ENCODE measurements around the gene CORO1A.

DNA sequence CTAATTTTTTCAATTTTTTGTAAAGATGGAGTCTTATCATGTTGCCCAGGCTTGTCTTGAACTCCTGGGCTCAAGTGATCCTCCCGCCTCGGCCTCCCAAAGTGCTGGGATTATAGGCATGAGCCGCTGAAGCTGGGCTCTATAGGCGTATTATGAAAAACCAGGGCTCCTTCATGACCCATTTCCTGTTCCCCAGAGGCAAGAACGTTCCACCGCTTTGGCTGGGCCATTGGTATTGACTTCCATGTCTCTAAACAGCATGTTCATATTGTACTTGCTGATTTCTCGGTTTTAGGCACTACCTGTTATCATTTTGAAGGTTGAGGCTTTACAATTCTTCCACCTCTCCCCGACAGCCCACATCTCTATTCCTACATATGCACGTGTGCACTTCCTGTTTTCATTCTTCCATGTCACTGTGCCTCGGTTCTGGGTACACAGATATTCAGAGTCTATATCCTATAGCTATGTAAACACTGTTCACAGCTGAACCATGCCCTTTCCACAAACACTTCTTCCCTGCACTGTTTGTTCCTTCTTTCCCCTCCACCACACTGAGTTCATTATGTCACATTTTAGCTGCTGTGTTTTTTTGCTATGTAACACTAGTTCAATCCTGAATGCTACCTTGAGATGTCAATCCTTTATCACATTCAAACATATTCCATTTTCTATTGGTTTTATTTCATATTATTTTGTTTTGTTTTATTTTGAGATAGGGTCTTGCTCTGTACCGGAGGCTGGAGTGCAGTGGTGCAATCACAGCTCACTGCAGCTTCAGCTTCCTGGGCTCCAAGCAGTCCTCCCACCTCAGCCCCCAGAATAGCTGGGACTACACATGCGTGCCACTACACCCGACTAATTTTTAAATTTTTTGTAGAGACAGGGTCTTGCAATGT is 43.6 kb upstream of the CORO1A start:
- TF ChIP-seq, protein P1, sequence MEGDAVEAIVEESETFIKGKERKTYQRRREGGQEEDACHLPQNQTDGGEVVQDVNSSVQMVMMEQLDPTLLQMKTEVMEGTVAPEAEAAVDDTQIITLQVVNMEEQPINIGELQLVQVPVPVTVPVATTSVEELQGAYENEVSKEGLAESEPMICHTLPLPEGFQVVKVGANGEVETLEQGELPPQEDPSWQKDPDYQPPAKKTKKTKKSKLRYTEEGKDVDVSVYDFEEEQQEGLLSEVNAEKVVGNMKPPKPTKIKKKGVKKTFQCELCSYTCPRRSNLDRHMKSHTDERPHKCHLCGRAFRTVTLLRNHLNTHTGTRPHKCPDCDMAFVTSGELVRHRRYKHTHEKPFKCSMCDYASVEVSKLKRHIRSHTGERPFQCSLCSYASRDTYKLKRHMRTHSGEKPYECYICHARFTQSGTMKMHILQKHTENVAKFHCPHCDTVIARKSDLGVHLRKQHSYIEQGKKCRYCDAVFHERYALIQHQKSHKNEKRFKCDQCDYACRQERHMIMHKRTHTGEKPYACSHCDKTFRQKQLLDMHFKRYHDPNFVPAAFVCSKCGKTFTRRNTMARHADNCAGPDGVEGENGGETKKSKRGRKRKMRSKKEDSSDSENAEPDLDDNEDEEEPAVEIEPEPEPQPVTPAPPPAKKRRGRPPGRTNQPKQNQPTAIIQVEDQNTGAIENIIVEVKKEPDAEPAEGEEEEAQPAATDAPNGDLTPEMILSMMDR (conservative IDR thresholded peaks at IDR 0.05; ENCODE audit: low read depth in 2 of 2), result no peak
- TF ChIP-seq POLR2AphosphoS5 (IDR thresholded peaks at IDR 0.05; ENCODE audit: low read depth) (no peak), JUNB (IDR thresholded peaks at IDR 0.05; ENCODE audit: unreplicated experiment) (no peak), EZH2phosphoT487 (IDR thresholded peaks at IDR 0.05; ENCODE audit: unreplicated experiment) (no peak), EZH2 (IDR thresholded peaks at IDR 0.05; ENCODE audit: low read depth, unreplicated experiment) (no peak), CREB1 (CRISPR knock-in tag; IDR thresholded peaks at IDR 0.05; ENCODE audit: low read depth) (no peak), ZNF114 (CRISPR knock-in tag; IDR thresholded peaks at IDR 0.05) (no peak)
- TF ChIP-seq, protein P2, sequence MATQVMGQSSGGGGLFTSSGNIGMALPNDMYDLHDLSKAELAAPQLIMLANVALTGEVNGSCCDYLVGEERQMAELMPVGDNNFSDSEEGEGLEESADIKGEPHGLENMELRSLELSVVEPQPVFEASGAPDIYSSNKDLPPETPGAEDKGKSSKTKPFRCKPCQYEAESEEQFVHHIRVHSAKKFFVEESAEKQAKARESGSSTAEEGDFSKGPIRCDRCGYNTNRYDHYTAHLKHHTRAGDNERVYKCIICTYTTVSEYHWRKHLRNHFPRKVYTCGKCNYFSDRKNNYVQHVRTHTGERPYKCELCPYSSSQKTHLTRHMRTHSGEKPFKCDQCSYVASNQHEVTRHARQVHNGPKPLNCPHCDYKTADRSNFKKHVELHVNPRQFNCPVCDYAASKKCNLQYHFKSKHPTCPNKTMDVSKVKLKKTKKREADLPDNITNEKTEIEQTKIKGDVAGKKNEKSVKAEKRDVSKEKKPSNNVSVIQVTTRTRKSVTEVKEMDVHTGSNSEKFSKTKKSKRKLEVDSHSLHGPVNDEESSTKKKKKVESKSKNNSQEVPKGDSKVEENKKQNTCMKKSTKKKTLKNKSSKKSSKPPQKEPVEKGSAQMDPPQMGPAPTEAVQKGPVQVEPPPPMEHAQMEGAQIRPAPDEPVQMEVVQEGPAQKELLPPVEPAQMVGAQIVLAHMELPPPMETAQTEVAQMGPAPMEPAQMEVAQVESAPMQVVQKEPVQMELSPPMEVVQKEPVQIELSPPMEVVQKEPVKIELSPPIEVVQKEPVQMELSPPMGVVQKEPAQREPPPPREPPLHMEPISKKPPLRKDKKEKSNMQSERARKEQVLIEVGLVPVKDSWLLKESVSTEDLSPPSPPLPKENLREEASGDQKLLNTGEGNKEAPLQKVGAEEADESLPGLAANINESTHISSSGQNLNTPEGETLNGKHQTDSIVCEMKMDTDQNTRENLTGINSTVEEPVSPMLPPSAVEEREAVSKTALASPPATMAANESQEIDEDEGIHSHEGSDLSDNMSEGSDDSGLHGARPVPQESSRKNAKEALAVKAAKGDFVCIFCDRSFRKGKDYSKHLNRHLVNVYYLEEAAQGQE (IDR thresholded peaks at IDR 0.05; ENCODE audit: unreplicated experiment), result no peak
- TF ChIP-seq, protein P3, sequence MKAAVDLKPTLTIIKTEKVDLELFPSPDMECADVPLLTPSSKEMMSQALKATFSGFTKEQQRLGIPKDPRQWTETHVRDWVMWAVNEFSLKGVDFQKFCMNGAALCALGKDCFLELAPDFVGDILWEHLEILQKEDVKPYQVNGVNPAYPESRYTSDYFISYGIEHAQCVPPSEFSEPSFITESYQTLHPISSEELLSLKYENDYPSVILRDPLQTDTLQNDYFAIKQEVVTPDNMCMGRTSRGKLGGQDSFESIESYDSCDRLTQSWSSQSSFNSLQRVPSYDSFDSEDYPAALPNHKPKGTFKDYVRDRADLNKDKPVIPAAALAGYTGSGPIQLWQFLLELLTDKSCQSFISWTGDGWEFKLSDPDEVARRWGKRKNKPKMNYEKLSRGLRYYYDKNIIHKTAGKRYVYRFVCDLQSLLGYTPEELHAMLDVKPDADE (IDR thresholded peaks at IDR 0.05), result no peak
- TF ChIP-seq, protein P4, sequence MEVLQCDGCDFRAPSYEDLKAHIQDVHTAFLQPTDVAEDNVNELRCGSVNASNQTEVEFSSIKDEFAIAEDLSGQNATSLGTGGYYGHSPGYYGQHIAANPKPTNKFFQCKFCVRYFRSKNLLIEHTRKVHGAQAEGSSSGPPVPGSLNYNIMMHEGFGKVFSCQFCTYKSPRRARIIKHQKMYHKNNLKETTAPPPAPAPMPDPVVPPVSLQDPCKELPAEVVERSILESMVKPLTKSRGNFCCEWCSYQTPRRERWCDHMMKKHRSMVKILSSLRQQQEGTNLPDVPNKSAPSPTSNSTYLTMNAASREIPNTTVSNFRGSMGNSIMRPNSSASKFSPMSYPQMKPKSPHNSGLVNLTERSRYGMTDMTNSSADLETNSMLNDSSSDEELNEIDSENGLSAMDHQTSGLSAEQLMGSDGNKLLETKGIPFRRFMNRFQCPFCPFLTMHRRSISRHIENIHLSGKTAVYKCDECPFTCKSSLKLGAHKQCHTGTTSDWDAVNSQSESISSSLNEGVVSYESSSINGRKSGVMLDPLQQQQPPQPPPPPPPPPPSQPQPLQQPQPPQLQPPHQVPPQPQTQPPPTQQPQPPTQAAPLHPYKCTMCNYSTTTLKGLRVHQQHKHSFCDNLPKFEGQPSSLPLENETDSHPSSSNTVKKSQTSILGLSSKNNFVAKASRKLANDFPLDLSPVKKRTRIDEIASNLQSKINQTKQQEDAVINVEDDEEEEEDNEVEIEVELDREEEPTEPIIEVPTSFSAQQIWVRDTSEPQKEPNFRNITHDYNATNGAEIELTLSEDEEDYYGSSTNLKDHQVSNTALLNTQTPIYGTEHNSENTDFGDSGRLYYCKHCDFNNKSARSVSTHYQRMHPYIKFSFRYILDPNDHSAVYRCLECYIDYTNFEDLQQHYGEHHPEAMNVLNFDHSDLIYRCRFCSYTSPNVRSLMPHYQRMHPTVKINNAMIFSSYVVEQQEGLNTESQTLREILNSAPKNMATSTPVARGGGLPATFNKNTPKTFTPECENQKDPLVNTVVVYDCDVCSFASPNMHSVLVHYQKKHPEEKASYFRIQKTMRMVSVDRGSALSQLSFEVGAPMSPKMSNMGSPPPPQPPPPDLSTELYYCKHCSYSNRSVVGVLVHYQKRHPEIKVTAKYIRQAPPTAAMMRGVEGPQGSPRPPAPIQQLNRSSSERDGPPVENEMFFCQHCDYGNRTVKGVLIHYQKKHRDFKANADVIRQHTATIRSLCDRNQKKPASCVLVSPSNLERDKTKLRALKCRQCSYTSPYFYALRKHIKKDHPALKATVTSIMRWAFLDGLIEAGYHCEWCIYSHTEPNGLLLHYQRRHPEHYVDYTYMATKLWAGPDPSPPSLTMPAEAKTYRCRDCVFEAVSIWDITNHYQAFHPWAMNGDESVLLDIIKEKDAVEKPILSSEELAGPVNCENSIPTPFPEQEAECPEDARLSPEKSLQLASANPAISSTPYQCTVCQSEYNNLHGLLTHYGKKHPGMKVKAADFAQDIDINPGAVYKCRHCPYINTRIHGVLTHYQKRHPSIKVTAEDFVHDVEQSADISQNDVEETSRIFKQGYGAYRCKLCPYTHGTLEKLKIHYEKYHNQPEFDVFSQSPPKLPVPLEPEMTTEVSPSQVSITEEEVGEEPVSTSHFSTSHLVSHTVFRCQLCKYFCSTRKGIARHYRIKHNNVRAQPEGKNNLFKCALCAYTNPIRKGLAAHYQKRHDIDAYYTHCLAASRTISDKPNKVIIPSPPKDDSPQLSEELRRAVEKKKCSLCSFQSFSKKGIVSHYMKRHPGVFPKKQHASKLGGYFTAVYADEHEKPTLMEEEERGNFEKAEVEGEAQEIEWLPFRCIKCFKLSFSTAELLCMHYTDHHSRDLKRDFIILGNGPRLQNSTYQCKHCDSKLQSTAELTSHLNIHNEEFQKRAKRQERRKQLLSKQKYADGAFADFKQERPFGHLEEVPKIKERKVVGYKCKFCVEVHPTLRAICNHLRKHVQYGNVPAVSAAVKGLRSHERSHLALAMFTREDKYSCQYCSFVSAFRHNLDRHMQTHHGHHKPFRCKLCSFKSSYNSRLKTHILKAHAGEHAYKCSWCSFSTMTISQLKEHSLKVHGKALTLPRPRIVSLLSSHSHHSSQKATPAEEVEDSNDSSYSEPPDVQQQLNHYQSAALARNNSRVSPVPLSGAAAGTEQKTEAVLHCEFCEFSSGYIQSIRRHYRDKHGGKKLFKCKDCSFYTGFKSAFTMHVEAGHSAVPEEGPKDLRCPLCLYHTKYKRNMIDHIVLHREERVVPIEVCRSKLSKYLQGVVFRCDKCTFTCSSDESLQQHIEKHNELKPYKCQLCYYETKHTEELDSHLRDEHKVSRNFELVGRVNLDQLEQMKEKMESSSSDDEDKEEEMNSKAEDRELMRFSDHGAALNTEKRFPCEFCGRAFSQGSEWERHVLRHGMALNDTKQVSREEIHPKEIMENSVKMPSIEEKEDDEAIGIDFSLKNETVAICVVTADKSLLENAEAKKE (CRISPR knock-in tag; IDR thresholded peaks at IDR 0.05), result no peak

All from GM23338 (cell line).